ENCODE measurements around the gene KIDINS220. TPM values are rescaled to one million over a fixed set of nuclear protein-coding genes. Genes with fewer than 3 reads are reported as not detected.
A peak's percentile ranks its signal among the peaks of the same experiment; 100 is the strongest.

Gene KIDINS220
- total and polyA plus RNA-seq, 3 experiments from 2014 or later, result 25.6 to 33.2 (median 33.1) TPM

- Mint-ChIP-seq H3K4me1 (no peaks in the 10 kb centered on the region), H3K27ac (no peak overlapping the region), H3K9me3 (no peaks in the 10 kb centered on the region), H3K4me3 (no peak overlapping the region), H3K36me3 (no peaks in the 10 kb centered on the region), H3K27me3 (peaks cover 18 to 59% of the 10 kb centered on the region in 2 donors)
- peaks cover 6% of the 10 kb centered on the region for H3K27me3 ChIP-seq (ENCODE audit: insufficient read depth, low read length, poor library complexity, severe bottlenecking)
- POLR2A ChIA-PET, result no interaction called here
- H3K4me3 ChIP-seq (ENCODE audit: low read length), result no peak overlapping the region
- H3K36me3 ChIP-seq (ENCODE audit: insufficient read depth, low read length), result no peaks in the 10 kb centered on the region
- no peak for DNase-seq
- CTCF ChIA-PET, result interaction anchor here (0.7 kb wide), 1 partner anchor 14 kb away, joined by 3 read pairs; no protein-coding TSS in a partner anchor
- H3K4me1 ChIP-seq (ENCODE audit: insufficient read depth, low read length), result no peaks in the 10 kb centered on the region
- no peak overlapping the region for H3K27ac ChIP-seq (ENCODE audit: low read depth, low read length)
- H3K9me3 ChIP-seq (ENCODE audit: low read length), result no peaks in the 10 kb centered on the region
These were observed 11.9 kb upstream of the KIDINS220 start for GRCh38 chr2:8849327-8849726.

GRCh38 chr2:8848328-8849100, 11.1 kb upstream of the KIDINS220 start:
- H3K36me3 Mint-ChIP-seq, result no peaks in the 10 kb centered on the region
- no peak for DNase-seq
- no peak overlapping the region for H3K27ac ChIP-seq (ENCODE audit: low read depth, low read length)
- no peaks in the 10 kb centered on the region for H3K9me3 Mint-ChIP-seq
- H3K4me3 ChIP-seq (ENCODE audit: low read length), result no peak overlapping the region
- H3K27me3 Mint-ChIP-seq, result peaks cover 18 to 65% of the 10 kb centered on the region in 2 donors
- no peaks in the 10 kb centered on the region for H3K4me1 Mint-ChIP-seq
- no peak overlapping the region for H3K4me3 Mint-ChIP-seq
- ChIA-PET CTCF (interaction anchor here (0.7 kb wide), 1 partner anchor 15 kb away, joined by 3 read pairs; no protein-coding TSS in a partner anchor), POLR2A (no interaction called here)
- H3K27ac Mint-ChIP-seq, result no peak overlapping the region
- no peaks in the 10 kb centered on the region for H3K36me3 ChIP-seq (ENCODE audit: insufficient read depth, low read length)
- H3K4me1 ChIP-seq (ENCODE audit: insufficient read depth, low read length), result no peaks in the 10 kb centered on the region
- H3K27me3 ChIP-seq (ENCODE audit: insufficient read depth, low read length, poor library complexity, severe bottlenecking), result peaks cover 6% of the 10 kb centered on the region
- no peaks in the 10 kb centered on the region for H3K9me3 ChIP-seq (ENCODE audit: low read length)

- Mint-ChIP-seq H3K27ac (no peak overlapping the region), H3K36me3 (no peaks in the 10 kb centered on the region), H3K9me3 (no peaks in the 10 kb centered on the region), H3K4me1 (no peaks in the 10 kb centered on the region), H3K4me3 (no peak overlapping the region), H3K27me3 (peaks cover 19 to 59% of the 10 kb centered on the region in 2 donors)
- no peak overlapping the region for H3K4me3 ChIP-seq (ENCODE audit: low read length)
- no peaks in the 10 kb centered on the region for H3K36me3 ChIP-seq (ENCODE audit: insufficient read depth, low read length)
- DNase-seq, result no peak
- no peaks in the 10 kb centered on the region for H3K9me3 ChIP-seq (ENCODE audit: low read length)
- peaks cover 6% of the 10 kb centered on the region for H3K27me3 ChIP-seq (ENCODE audit: insufficient read depth, low read length, poor library complexity, severe bottlenecking)
- H3K27ac ChIP-seq (ENCODE audit: low read depth, low read length), result no peak overlapping the region
- no peaks in the 10 kb centered on the region for H3K4me1 ChIP-seq (ENCODE audit: insufficient read depth, low read length)
- ChIA-PET POLR2A (no interaction called here), CTCF (no interaction called here)
These were observed 10.0 kb upstream of the KIDINS220 start for GRCh38 chr2:8847400-8847799.

- Histone ChIP-seq H3K36me3 (ENCODE audit: insufficient read depth, low read length) (no peaks in the 10 kb centered on the region), H3K4me3 (ENCODE audit: low read length) (no peak overlapping the region), H3K4me1 (ENCODE audit: insufficient read depth, low read length) (peaks cover 4% of the 10 kb centered on the region), H3K9me3 (ENCODE audit: low read length) (no peaks in the 10 kb centered on the region), H3K27me3 (ENCODE audit: insufficient read depth, low read length, poor library complexity, severe bottlenecking) (no peaks in the 10 kb centered on the region), H3K27ac (ENCODE audit: low read depth, low read length) (no peak overlapping the region)
- H3K27me3 Mint-ChIP-seq, result peaks cover 19 to 35% of the 10 kb centered on the region in 2 donors
- DNase-seq, result no peak
- ChIA-PET CTCF (no interaction called here), POLR2A (no interaction called here)
- peaks cover 11 to 21% (median 13%) of the 10 kb centered on the region in 3 donors for H3K4me1 Mint-ChIP-seq
- no peaks in the 10 kb centered on the region for H3K9me3 Mint-ChIP-seq
- H3K36me3 Mint-ChIP-seq, result peaks cover 0 to 3% (median 0%) of the 10 kb centered on the region in 3 donors
- no peak overlapping the region for H3K27ac Mint-ChIP-seq
- H3K4me3 Mint-ChIP-seq, result no peak overlapping the region
These were observed 4.5 kb upstream of the KIDINS220 start for GRCh38 chr2:8841932-8842331.

- H3K27ac Mint-ChIP-seq, result peak overlapping the region in 1 of 8 donors; percentile 53
- Histone ChIP-seq H3K27me3 (ENCODE audit: insufficient read depth, low read length, poor library complexity, severe bottlenecking) (no peaks in the 10 kb centered on the region), H3K4me1 (ENCODE audit: insufficient read depth, low read length) (peaks cover 15% of the 10 kb centered on the region), H3K27ac (ENCODE audit: low read depth, low read length) (no peak overlapping the region), H3K4me3 (ENCODE audit: low read length) (no peak overlapping the region), H3K9me3 (ENCODE audit: low read length) (no peaks in the 10 kb centered on the region), H3K36me3 (ENCODE audit: insufficient read depth, low read length) (no peaks in the 10 kb centered on the region)
- no peaks in the 10 kb centered on the region for H3K9me3 Mint-ChIP-seq
- peaks cover 24 to 34% (median 26%) of the 10 kb centered on the region in 3 donors for H3K4me1 Mint-ChIP-seq
- H3K36me3 Mint-ChIP-seq, result peaks cover 0 to 7% (median 0%) of the 10 kb centered on the region in 3 donors
- DNase-seq, result no peak
- H3K4me3 Mint-ChIP-seq, result peak overlapping the region in 1 of 7 donors; percentile 36
- ChIA-PET POLR2A (no interaction called here), CTCF (no interaction called here)
- peaks cover 11 to 22% of the 10 kb centered on the region in 2 donors for H3K27me3 Mint-ChIP-seq
These were observed 3.2 kb upstream of the KIDINS220 start for GRCh38 chr2:8840475-8841091.

- Mint-ChIP-seq H3K4me3 (peak overlapping the region in 1 of 7 donors; percentile 77), H3K9me3 (no peaks in the 10 kb centered on the region), H3K4me1 (peaks cover 36 to 46% (median 38%) of the 10 kb centered on the region in 3 donors), H3K36me3 (peaks cover 0 to 7% (median 0%) of the 10 kb centered on the region in 3 donors), H3K27me3 (peaks cover 3 to 11% of the 10 kb centered on the region in 2 donors), H3K27ac (peak overlapping the region in 1 of 8 donors; percentile 72)
- H3K27ac ChIP-seq (ENCODE audit: low read depth, low read length), result no peak overlapping the region
- H3K36me3 ChIP-seq (ENCODE audit: insufficient read depth, low read length), result no peaks in the 10 kb centered on the region
- no peak overlapping the region for H3K4me3 ChIP-seq (ENCODE audit: low read length)
- ChIA-PET POLR2A (interaction anchor here (0.6 to 0.7 kb wide), 2 partner anchors 33 to 716 kb away, joined by 3 read pairs; partner anchors contain the start of gene ADAM17), CTCF (no interaction called here)
- no peaks in the 10 kb centered on the region for H3K27me3 ChIP-seq (ENCODE audit: insufficient read depth, low read length, poor library complexity, severe bottlenecking)
- H3K4me1 ChIP-seq (ENCODE audit: insufficient read depth, low read length), result peaks cover 25% of the 10 kb centered on the region
- no peaks in the 10 kb centered on the region for H3K9me3 ChIP-seq (ENCODE audit: low read length)
- no peak for DNase-seq
These were observed 2.0 kb upstream of the KIDINS220 start for GRCh38 chr2:8839189-8839965.

- peak overlapping the region; percentile 57 for H3K4me3 ChIP-seq (ENCODE audit: low read length)
- no peaks in the 10 kb centered on the region for H3K27me3 ChIP-seq (ENCODE audit: insufficient read depth, low read length, poor library complexity, severe bottlenecking)
- H3K4me1 ChIP-seq (ENCODE audit: insufficient read depth, low read length), result peaks cover 35% of the 10 kb centered on the region
- Mint-ChIP-seq H3K36me3 (peaks cover 0 to 7% (median 0%) of the 10 kb centered on the region in 3 donors), H3K4me3 (peak overlapping the region; percentile 99 to 100 (median 100)), H3K27ac (peak overlapping the region in 4 of 8 donors; percentile 17 to 88 (median 55)), H3K9me3 (no peaks in the 10 kb centered on the region), H3K4me1 (peaks cover 51 to 62% (median 51%) of the 10 kb centered on the region in 3 donors), H3K27me3 (peaks cover 3 to 5% of the 10 kb centered on the region in 2 donors)
- CTCF ChIA-PET, result no interaction called here
- no peak overlapping the region for H3K27ac ChIP-seq (ENCODE audit: low read depth, low read length)
- POLR2A ChIA-PET, result interaction anchor here (0.6 to 0.7 kb wide), 2 partner anchors 1416 to 1975 kb away, joined by 3 read pairs; partner anchors contain the start of gene PDIA6
- no peaks in the 10 kb centered on the region for H3K9me3 ChIP-seq (ENCODE audit: low read length)
- no peaks in the 10 kb centered on the region for H3K36me3 ChIP-seq (ENCODE audit: insufficient read depth, low read length)
- DNase-seq, result no peak
These were observed 355 bp upstream of the KIDINS220 start for GRCh38 chr2:8837795-8838140.
